Activated B cell treated with CpG ODN at 0.5 μM for 24 hours (primary cell): ENCODE measurements around the gene SLC6A6. TPM values are rescaled to one million over a fixed set of nuclear protein-coding genes. Genes with fewer than 3 reads are reported as not detected.
A peak's percentile ranks its signal among the peaks of the same experiment; 100 is the strongest.

ENCODE experiments used
- ATAC-seq: fragments of 200-7000 bp; cut with Tn5 transposase; one replicate; pipeline ENCODE4 v1.10.0; 2021; ENCODE audit warnings: low read depth, mild to moderate bottlenecking, moderate library complexity
- CTCF ChIA-PET: fragments of 350-600 bp; sonication (Branson Sonifier 250); formaldehyde crosslinking; loops from one replicate; lab custom pipeline; 2021; ENCODE audit warnings: antibody characterized with exemption; lab: Charles Lee
- POLR2A ChIA-PET: fragments of 350-600 bp; sonication (Branson Sonifier 250); formaldehyde crosslinking; loops from one replicate; lab custom pipeline; 2021; ENCODE audit warnings: antibody characterized with exemption; lab: Charles Lee
- DNase-seq: peaks from one replicate; pipeline ENCODE4 v3.0.0; 2022
- H3K27ac Mint-ChIP-seq: one replicate; pipeline ENCODE4 v1.8.0; 2020; ENCODE audit warnings: mixed read lengths
- H3K27me3 Mint-ChIP-seq: one replicate; pipeline ENCODE4 v1.8.0; 2021; ENCODE audit warnings: mixed read lengths
- H3K36me3 Mint-ChIP-seq: one replicate; pipeline ENCODE4 v1.8.0; 2021; ENCODE audit warnings: low read depth, mixed read lengths
- H3K4me1 Mint-ChIP-seq: one replicate; pipeline ENCODE4 v1.8.0; 2021; ENCODE audit warnings: mixed read lengths
- H3K4me3 Mint-ChIP-seq: one replicate; pipeline ENCODE4 v1.8.0; 2020; ENCODE audit warnings: mild to moderate bottlenecking, mixed read lengths
- H3K9me3 Mint-ChIP-seq: one replicate; pipeline ENCODE4 v1.8.0; 2020; ENCODE audit warnings: mixed read lengths
- intact Hi-C: fragments of 100-400 bp; cut with micrococcal nuclease; formaldehyde crosslinking; loops from one replicate; pipeline ENCODE4 v1.15.1; 2024
- total RNA-seq: library from RNA; stranded (reverse); gene quantifications from 2 replicates; pipeline ENCODE4 v1.2.3, GENCODE V29; 2022
- TF ChIP-seq, protein P1 (sequence below): fragments of 200-600 bp; IDR thresholded peaks from one replicate; pipeline ENCODE4 v1.8.0; 2022; ENCODE audit warnings: antibody characterized with exemption, mild to moderate bottlenecking

Gene SLC6A6
- total RNA-seq, 1 donor from 2014 or later: 67.3 TPM

DNA sequence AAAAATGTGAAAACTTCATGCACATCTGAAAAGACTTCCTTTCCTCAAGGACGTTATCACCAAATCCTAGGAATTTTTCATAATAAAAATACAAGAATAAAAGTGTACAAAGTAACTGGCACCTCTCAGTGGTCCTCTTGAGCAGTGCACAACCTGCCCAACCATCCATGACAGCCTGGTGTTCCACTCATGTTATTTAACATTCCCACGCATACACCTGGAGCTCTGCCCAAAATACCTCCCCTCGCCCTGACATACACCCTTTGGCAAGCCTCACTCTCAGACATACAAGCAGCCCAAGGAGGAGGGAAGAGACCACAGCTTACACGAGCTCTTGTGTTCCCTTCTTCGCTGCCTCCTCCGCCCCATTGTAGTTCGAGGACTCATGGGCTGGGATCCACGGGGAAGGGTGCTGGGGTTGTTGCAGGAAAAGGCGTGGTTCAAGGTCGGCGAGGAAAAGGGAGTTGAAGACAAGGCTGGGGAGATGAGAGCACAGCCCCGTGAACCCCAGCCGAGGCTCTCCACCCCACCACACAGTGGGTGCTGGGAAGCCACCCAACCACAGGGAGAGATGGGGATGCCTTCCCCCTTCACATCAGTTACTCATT is 114.4 kb downstream of the SLC6A6 start:
- Mint-ChIP-seq H3K9me3 (no peaks in the 10 kb centered on the region), H3K27ac (no peak overlapping the region), H3K36me3 (no peaks in the 10 kb centered on the region), H3K27me3 (no peaks in the 10 kb centered on the region), H3K4me1 (no peaks in the 10 kb centered on the region), H3K4me3 (no peak overlapping the region)
- ATAC-seq (no peak), DNase-seq (peak; percentile 10)
- TF ChIP-seq, protein P1, sequence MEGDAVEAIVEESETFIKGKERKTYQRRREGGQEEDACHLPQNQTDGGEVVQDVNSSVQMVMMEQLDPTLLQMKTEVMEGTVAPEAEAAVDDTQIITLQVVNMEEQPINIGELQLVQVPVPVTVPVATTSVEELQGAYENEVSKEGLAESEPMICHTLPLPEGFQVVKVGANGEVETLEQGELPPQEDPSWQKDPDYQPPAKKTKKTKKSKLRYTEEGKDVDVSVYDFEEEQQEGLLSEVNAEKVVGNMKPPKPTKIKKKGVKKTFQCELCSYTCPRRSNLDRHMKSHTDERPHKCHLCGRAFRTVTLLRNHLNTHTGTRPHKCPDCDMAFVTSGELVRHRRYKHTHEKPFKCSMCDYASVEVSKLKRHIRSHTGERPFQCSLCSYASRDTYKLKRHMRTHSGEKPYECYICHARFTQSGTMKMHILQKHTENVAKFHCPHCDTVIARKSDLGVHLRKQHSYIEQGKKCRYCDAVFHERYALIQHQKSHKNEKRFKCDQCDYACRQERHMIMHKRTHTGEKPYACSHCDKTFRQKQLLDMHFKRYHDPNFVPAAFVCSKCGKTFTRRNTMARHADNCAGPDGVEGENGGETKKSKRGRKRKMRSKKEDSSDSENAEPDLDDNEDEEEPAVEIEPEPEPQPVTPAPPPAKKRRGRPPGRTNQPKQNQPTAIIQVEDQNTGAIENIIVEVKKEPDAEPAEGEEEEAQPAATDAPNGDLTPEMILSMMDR: no peak
- POLR2A ChIA-PET: no interaction called here
- CTCF ChIA-PET: no interaction called here
- intact Hi-C loops: no loop called here

DNA sequence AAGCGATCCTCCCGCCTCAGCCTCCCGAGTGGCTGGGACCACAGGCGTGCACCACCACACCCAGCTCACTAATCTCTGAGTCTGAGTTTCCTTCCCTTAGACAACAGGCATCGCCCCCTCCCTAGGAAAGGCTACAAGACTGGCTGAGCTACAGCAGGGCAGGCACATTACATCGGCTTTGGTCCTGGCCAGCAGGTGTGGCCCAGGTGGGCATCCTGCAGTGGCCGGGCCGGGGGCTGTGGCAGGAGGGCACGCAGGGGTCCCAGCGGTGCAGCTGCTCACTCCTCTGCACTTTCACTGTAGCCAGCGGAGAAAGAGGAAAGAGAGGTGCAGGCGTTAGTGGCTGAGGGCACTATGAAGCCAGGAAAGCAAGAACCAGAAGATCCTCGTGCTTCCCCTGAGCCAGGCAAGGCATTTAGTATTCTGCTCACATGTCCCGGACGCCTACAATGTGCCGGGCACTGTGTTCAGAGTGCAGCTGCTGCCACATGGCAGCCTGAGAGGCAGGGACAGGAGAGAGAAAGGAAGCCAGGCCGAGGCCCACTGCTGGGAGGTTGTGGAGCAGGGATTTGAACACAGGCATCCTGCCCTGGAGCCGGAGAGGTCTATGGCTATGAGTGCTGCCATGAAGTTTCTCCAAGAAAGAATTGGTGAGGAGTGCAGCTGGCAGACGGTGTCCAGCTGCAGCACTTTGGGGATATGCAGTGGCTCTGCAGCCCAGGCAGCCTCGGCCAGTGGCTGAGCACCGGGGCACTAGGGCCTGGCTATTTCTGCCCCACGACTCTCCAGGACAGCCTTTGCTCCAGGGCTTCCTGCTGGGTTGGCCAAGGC is 115.4 kb downstream of the SLC6A6 start:
- ATAC-seq (no peak), DNase-seq (peak; percentile 8)
- ChIA-PET CTCF (no interaction called here), POLR2A (no interaction called here)
- Mint-ChIP-seq H3K4me1 (no peaks in the 10 kb centered on the region), H3K27ac (no peak overlapping the region), H3K27me3 (no peaks in the 10 kb centered on the region), H3K9me3 (no peaks in the 10 kb centered on the region), H3K36me3 (no peaks in the 10 kb centered on the region), H3K4me3 (no peak overlapping the region)
- intact Hi-C loops: no loop called here
- TF ChIP-seq, protein P1: no peak

DNA sequence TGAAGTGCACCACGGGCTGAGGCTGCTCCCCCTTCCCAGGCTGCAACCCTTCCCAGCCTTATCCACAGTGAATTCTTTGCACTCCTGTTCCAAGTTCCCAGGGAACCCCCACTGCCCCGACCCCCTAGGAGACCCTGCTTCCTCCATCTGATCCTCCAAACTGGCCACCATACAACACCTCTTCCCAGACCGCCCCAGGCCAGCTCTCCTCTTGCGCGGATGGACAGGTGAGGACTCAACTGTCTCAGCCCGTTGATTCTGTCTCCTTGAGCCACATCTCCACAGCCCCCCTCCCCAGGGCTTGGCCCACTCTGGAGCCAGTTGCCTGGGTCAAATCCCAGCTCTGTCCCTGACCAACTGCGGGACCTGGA is 116.0 kb downstream of the SLC6A6 start:
- Mint-ChIP-seq H3K36me3 (no peaks in the 10 kb centered on the region), H3K4me3 (no peak overlapping the region), H3K9me3 (no peaks in the 10 kb centered on the region), H3K27me3 (peaks cover 3% of the 10 kb centered on the region), H3K27ac (no peak overlapping the region), H3K4me1 (no peaks in the 10 kb centered on the region)
- DNase-seq (peak; percentile 3), ATAC-seq (no peak)
- CTCF ChIA-PET: interaction anchor here (1.2 kb wide), 1 partner anchor 9 kb away, joined by 3 read pairs; no protein-coding TSS in a partner anchor
- POLR2A ChIA-PET: no interaction called here
- TF ChIP-seq, protein P1: no peak
- intact Hi-C loops: no loop called here

DNA sequence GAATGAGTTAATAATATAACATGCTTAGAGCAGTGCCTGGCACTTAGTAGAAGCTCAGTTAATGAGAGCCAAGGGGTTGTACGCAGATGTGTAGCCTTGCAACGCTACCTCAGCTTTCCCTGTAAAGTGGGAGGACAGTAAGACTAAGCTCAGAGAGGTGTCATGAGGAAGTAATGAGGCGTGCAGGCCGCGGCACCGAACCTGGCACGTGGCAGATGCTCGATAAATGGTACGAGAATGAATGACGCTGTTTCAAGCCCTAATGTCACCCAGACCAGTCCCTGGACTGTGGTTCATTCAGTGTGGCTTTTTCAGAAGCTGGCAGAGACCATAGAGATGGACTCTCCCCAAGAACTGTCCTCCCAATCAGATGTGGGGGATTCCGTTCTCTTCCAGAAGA is 116.5 kb downstream of the SLC6A6 start:
- H3K4me3 Mint-ChIP-seq: no peak overlapping the region
- H3K4me1 Mint-ChIP-seq: no peaks in the 10 kb centered on the region
- H3K9me3 Mint-ChIP-seq: no peaks in the 10 kb centered on the region
- intact Hi-C loops: no loop called here
- H3K27ac Mint-ChIP-seq: no peak overlapping the region
- TF ChIP-seq, protein P1: no peak
- CTCF ChIA-PET: interaction anchor here (1.2 kb wide), 1 partner anchor 10 kb away, joined by 3 read pairs; no protein-coding TSS in a partner anchor
- DNase-seq (no peak), ATAC-seq (no peak)
- no peaks in the 10 kb centered on the region for H3K36me3 Mint-ChIP-seq
- POLR2A ChIA-PET: no interaction called here
- peaks cover 3% of the 10 kb centered on the region for H3K27me3 Mint-ChIP-seq

DNA sequence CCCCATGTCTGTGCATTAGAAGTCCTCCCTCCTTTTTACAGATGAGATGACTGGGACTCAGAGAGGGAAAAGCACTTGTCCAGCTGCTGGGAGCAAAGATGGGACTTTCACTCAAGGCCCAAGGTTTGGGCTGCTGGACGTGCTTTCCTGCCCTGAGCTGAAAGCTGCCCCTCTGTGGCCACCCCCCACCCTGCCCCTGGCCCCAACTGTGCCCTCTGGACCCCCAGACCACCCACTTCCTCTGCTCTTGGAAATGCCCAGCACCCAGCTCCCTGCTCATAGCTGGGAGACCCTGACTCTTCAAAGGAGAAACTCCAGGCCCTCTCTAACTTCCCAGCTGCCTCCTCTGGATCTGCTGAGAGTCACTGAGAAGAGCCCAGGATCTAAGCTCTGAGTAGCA is 117.0 kb downstream of the SLC6A6 start:
- H3K36me3 Mint-ChIP-seq: no peaks in the 10 kb centered on the region
- ChIA-PET POLR2A (no interaction called here), CTCF (interaction anchor here (1.2 kb wide), 1 partner anchor 10 kb away, joined by 3 read pairs; no protein-coding TSS in a partner anchor)
- no peak overlapping the region for H3K27ac Mint-ChIP-seq
- TF ChIP-seq, protein P1: no peak
- peaks cover 3% of the 10 kb centered on the region for H3K27me3 Mint-ChIP-seq
- intact Hi-C loops: no loop called here
- no peak overlapping the region for H3K4me3 Mint-ChIP-seq
- H3K9me3 Mint-ChIP-seq: no peaks in the 10 kb centered on the region
- H3K4me1 Mint-ChIP-seq: no peaks in the 10 kb centered on the region
- DNase-seq (no peak), ATAC-seq (no peak)
